ENCODE data around the gene HNRNPL.

GRCh38 chr19:38837656-38838121 lies 12.1 kb downstream of the HNRNPL start:
- TF ChIP-seq POLR2A (IDR thresholded peaks at IDR 0.05; ENCODE audit: low read depth, low read length) (no peak), SPI1 (IDR thresholded peaks at IDR 0.05; ENCODE audit: low read depth, low read length) (no peak), POU2F2 (IDR thresholded peaks at IDR 0.05; ENCODE audit: low read depth, low read length) (no peak), TAF1 (IDR thresholded peaks at IDR 0.05; ENCODE audit: low read depth, low read length) (no peak), POLR2AphosphoS5 (IDR thresholded peaks at IDR 0.05; ENCODE audit: low read depth, low read length) (peak; percentile 62; the same call in 1 of the 2 replicates), PAX5 (IDR thresholded peaks at IDR 0.05; ENCODE audit: insufficient read depth, low read length, severe bottlenecking) (no peak)

All from GM12891 (cell line).